EL (cell line): ENCODE results near the gene MLXIP.
A peak's percentile ranks its signal among the peaks of the same experiment; 100 is the strongest.
"Not testable (repeated sequence)": the region's sequence is repeated elsewhere in the genome, so short reads cannot be mapped to it uniquely, and the experiment has no call there.

ENCODE experiments used
- DNase-seq: peaks from one replicate; pipeline ENCODE4 v3.0.0-alpha.2; 2016

The MLXIP gene

DNA sequence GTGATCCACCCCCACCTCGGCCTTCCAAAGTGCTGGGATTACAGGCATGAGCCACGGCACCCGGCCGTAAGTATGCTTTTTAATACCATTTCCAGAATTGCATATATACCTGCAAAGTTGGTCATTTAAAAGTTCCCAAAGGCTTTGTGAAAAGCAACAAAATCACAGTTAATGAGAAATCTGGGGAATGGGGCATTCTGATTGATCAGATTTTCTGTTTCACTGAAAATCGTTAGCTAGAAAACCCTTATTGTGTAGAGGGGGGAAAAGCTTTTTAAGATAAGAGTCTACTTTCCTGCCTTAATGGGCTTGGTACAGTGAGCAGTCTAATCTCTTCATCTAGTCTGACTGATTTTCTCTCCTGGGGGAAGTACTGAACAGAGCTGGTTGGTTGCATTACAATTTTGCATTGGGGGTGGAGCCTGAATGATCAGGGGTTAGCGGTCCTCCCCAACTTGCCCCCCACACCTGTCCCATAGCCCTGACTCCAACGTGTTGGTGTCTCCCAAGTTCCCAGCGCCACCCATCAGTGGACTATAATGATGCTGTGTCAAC lies 71.6 kb downstream of the MLXIP start:
- no peak for DNase-seq

DNA sequence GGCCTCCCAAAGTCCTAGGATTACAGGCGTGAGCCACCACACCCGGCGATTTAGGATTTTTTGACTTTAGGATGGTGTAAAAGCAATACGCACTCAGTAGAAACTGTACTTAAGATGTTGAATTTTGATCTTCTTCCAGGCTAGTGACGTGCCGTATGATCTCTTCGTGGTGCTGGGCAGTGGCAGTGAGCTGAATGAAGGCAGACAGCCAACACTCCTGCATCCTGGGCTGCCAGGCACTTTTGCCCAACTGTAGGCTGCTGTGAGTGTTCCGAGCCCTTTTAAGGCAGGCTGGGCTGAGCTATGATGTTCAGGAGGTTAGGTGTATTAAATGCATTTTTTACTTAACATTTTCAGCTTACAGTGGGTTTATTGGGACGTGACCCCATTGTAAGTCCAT lies 74.2 kb downstream of the MLXIP start:
- DNase-seq: no peak

DNA sequence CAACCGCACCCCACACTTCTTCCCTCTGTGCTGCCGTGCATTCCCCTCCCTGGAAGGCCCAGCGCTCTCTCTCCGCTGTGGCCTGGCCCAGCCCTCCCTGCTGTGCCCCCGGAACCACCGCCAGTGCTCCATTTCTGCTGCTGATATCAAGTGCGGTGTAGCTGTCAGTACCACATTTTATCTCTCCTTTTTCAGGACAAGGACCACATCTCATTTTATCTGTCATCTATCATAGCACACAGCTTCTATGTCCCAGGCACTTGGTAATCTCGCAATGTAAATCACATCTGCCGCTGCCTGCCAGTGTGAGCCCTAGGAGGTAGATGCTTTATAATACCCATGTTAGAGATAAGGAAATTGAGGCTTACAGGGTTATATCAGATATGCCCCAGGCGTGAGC lies 77.1 kb downstream of the MLXIP start:
- DNase-seq: no peak

DNA sequence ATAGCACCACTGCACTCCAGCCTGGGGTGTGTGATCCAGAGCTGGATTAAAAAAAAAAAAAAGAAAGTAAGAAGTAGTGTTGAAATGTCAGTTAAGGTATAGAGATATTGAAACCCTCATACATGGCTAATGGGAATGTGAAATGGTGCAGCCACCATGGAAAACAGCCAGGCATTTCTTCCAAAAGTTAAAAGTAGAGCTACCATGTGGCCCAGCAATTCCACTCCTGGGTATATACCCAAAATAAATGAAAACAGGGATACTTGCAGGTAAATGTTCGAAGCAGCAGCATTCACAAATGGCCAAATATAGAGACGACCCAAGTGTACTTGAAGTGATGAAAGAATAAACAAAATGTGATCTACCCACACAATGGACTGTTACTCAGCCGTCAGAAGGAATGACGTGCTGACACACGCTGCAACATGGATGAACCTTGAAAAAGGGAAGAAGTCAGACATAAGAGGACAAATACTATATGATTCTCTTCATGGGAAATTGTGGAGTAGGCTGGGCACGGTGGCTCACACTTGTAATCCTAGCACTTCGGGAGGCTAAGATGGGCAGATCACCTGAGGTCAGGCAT lies 80.2 kb downstream of the MLXIP start:
- no peak for DNase-seq

DNA sequence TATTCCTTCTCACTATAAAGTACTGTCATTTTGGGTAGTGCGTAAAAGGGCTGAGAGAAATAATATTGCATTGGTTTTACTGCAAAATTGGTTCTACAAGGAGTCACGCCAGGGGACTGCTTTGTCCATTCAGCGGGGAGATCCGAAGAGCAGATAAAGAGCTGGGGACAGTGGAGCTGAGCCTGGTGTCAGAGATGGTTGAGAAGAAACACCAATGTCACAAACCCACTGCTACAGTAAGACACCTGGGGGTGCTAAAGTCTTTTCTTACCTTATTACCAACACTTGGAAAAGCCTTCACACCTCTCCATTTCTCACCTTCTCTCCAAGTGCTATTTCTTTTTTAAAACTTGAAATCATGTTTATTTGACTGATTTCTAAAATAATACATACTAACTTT lies 81.3 kb downstream of the MLXIP start:
- no peak for DNase-seq

DNA sequence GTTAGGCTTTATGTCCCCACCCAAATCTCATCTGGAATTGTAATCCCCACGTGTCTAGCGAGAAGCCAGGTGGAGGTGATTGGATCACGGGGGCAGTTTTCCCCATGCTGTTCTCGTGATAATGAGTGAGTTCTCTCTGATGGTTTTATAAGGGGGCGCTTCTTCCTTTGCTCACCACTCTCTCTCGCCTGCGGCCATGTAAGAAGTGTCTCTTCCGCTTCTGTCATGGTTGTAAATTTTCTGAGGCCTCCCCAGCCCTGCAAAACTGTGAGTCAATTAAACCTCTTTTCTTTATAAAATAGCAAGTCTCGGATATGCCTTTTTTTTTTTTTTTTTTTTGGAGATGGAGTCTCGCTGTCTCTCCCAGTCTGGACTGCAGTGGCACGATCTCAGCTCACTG lies 82.2 kb downstream of the MLXIP start:
- DNase-seq: no peak

DNA sequence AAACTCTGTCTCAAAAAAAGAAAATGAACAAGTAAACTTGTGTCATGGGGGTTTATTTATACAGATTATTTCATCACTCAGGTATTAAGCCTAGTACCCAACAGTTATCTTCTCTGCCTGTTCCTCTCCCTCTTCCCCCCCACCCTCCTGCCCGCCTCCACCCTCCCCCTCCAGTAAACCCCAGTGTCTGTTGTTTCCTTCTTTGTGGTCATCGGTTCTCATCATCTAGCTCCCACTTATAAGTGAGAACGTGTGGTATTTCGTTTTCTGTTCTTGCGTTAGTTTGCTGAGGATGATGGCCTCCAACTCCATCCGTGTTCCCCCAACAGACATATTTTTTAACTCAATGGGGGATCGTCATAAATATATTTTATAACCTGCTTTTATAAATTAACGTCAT lies 83.1 kb downstream of the MLXIP start:
- no peak for DNase-seq

DNA sequence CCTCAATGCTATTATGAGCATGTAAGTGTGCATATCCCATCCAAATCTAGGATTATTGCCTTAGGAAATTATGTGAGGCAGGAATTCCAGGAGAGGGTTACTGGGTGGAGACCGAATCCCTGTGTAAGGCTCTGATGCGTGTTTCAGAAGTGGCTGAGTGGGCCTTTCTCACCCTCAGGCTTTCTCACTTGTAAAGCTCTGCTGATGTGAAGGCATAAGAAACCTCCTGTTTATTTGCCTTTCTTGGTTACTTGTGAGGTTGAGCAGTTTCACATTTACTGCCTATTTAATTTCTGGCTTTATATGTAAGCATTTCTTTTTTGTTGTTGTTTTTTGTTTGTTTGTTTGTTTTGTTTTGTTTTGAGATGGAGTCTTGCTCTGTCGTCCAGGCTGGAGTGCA lies 84.4 kb downstream of the MLXIP start:
- no peak for DNase-seq

DNA sequence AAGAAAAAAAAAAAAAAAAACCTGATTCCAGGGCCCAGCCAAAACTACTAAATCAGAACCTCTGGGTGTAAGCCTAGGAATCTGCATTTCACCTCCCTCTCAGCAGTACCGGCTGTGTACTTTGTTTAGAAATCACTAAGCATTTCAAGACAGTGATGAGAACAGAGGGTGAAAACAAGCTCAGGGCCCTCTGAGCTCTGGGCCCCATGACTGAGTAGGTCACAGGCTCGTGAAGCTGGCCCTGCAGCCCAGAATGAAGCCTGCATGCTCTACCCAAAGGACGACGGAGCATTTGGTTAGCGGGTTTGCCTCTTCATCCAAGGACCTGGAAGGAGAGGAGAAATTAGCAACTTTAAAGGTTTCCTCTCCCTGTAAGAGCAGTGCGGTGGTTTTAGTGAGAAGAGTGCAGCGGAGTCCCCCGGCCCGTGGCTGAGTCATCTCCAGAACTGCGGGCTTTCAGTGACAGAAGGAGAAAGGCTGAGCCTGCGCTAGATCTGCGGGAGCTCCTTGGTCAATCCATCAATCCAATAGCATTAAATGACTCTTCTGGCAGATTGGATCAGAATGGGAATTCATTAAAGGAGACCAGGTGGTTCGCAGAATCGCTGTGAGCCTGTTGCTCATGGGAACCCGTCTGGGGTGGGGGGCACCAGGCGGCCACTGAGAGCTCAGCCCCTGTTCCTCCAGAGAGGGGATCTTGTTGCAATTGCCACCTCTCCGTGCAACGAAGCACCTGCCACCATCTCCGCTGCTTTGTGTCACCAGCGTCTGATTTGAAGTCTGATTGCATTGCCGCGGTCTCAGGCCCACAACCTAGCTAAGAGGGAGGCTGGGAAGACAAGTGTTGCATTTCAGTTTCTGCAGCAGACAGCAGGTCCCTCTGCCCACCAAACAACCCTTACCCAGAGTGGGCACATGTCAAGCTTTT lies 88.1 kb downstream of the MLXIP start:
- no peak for DNase-seq

DNA sequence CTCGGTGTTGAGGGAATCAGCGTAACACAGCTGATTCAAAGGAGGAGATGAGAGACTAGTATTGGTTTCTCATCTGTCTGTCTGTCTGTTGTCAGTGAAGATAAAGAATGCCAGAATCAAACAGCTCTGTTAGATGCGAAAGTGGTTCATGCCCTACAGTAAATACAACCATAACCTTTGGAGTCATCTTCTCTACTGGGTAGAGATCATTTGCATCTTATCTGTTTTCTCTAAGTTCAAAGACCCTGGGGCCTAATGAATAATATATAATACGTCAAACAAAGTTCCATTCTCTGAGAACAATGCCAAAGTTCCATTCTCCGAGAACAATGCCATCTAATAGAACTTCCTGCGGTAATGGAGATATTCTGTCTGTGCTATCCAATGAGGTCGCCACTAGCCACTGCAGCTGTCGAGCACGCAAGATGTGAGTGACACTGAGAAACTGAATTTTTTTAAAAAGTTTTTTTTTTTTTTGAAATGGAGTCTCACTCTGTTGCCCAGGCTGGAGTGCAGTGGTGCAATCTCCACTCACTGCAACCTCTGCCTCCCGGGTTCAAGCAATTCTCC lies 88.9 kb downstream of the MLXIP start:
- DNase-seq: no peak

DNA sequence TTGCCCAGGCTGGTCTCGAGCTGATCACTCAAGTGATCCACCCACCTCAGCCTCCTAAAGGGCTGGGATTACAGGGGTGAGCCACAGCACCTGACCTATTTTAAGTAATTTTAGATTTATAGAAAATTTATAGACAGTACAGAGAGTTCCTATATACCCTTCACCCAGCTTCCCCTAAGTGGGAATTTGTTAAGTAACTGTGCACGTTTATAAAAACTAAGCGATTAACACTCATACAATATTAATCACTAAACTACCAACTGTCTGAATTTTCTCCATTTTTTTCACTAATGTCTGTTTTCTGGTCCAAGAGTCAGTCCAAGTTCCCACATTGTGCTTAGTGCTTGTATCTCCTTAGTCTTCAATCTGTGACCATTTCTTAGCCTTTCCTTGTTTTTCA lies 89.9 kb downstream of the MLXIP start:
- no peak for DNase-seq

DNA sequence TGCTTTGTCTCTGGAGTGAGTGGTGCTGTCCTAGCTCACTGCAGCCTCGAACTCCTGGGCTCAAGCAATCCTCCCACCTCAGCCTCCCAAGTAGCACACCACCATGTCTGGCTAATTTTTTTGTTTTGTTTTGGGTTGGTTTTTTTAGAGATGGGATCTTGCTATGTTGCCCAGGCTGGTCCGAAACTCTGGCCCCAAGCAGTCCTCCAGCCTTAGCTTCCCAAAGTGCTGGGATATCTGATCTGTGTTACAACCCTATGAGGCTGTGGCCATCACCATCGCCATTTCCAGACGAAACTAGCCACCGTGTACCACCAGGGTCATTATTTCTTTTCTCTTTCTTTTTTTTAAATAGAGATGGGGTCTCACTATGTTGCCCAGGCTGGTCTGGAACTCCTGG lies 92.8 kb downstream of the MLXIP start:
- no peak for DNase-seq

DNA sequence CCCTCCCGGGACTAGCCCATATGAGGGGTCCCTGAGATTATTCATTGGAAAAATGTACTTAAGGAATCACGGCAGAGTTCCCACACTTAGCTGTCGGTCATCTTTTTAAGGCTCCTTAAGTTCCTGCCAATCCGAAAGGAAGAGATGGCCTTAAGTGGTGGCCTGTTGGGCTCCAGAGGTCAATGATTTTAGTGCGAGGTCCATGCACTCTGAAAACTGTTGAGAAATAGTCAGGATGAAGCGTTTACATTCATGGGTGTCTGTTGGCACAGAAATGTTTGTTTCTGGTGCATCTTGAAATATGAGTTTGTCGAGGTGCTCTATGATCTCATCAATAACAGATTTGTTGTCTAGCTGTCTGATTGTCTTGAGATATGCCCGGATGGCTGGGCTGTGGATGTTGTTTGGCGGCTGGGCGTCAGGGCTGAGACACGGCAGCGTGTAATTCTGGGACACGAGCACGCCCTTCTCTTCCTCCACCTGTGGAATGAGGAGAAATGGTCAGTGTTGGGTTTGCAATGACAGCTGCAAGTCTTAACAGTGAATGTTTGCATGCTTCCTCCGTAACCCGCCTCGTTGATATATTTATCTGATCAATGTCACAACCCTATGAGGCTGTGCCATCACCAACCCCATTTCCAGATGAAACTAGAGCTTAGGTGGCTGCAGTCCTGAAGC lies 93.8 kb downstream of the MLXIP start:
- DNase-seq: no peak

DNA sequence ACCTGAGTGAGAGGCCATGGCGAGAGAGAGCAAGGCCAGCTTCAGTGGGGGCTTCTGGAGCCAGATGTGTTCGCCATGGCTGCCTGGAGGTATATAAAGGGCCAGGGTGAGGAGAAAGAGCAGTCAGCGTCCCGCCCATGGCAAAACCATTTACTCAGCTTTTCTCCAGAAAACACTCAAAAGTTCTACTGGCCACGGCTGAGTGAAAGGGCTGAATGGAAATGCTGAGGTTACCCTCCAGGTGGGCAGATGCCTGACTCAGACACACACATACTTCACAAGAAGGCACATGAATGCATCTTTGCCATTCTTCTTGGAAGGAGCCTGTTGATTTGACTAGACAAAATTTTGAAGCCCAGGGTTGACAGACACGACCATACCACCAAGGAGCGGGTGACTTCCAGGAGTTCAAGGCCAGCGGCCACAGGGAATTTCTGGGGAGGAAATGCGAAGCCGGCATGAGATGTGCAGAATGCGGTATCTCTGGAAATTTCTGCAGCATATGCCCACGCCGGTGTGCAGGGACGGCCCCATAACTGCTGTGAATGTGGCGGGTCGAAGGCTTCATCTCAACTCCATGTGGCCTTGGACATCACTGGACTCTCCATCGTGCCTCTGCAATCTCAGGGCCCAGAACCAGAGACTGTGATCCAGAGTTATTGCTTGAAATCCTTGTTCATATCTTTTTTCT lies 95.7 kb downstream of the MLXIP start, which contains the start of gene IL31:
TSS of gene IL31 (minus strand) at position 67 of the 691 bp plus-strand sequence. CDS start at position 18, 49 bp downstream.
- DNase-seq: no peak

DNA sequence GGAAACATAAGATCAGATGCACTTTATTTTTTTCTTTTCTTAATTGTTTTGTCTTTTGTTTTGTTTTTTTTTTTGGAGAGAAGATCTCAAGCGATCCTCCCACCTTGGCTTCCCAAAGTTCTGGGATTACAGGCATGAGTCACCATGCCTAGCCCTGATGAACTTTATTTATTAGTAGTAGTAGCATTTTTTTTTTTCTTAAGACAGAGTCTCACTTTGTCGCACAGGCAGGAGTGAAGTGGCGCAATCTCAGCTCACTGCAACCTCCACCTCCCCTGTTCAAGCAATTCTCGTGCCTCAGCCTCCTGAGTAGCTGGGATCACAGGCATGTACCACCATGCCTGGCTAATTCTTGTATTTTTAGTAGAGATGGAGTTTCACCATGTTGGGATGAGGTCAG lies 97.9 kb downstream of the MLXIP start:
- not testable (repeated sequence) for DNase-seq

DNA sequence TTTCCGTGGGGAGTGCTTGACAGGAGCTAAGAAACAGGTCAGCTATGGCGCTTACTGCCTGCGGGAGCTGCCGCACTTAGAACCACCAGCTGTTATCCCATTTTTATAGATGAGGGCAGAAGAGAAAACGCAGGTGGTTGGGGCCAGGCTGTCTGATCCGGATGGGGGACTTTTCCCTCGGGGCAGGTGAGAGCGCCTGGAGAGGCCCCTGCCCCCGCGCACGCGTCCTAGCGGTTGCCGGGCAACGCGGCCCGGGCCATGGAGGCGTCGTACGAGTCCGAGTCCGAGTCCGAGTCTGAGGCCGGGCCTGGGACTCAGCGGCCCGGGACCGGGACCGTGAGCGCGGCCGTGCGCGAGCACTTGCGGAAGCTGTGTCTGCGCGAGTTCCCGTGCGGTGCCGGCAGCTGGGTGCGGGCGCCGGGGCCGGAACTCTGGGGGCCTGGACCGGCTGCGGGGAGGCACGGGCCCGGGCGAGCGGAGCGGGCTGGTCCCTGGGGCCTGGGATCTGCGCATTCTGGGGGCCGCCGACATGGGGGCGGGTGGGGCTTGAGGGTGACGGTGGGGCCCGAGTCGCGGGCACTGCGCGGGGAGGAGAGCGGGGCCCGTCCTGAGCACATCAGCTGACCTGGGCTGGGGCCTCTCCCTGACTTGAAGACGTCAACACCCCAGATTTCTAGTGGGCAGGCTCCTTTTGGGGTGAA lies 104.5 kb downstream of the MLXIP start, which contains the start of gene LRRC43:
TSS of gene LRRC43 (plus strand) at position 237 of the 701 bp plus-strand sequence. CDS start at position 259, 22 bp downstream.
- DNase-seq: peak; percentile 39

DNA sequence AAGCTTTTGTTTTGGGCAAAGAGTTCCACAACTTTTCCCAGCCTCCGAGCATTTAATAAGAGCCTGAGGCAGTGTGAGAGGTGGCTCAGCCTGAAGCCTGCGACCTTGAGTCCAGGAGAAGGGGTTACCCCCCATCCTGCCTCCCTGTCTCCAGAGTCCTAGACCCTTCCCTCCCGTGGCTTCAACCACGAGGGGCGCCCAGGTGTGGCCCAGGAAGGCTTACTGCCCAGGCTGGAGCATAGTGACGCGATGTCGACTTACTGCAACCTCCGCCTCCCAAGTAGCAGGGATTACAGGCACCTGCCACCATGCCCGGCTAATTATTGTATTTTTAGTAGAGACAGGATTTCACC lies 105.0 kb downstream of the MLXIP start:
- no peak for DNase-seq

DNA sequence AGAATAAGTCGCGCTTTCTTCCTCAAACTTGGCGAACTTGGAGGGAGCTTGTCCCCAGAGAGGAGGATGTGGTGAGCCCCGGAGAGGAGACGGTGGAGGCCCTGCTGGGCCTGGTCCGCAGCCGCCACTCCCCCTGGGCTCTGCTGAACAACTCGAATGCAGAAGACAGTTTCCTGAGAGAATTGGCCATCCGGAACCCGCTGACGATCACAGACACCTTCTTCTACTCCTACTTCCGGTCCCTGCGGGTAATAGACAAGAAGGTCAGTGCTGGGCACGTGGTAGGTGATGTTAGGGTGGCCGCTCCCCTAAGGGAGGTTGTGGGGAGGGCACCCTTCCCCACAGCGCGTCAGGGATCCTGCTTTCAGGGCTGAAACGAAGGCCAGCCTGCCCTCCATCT lies 106.0 kb downstream of the MLXIP start:
- DNase-seq: no peak

DNA sequence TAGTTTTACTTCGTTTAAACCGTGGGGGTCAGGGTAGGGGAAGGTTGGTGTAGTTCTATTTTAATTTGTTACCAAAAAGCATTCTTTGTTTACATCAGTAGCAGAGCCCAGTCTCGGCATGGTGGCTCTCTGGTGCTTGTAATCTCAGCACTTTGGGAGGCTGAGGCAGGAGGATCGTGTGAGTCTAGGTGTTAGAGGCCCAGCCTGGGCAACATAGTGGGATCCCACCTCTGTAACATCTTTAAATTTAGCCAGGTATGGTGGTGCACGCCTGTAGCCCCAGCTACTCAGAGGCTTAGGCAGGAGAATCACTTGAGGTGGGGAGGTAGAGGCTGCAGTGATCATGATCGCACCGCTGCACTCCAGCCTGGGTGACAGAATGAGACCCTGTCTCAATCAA lies 106.5 kb downstream of the MLXIP start:
- DNase-seq: no peak

DNA sequence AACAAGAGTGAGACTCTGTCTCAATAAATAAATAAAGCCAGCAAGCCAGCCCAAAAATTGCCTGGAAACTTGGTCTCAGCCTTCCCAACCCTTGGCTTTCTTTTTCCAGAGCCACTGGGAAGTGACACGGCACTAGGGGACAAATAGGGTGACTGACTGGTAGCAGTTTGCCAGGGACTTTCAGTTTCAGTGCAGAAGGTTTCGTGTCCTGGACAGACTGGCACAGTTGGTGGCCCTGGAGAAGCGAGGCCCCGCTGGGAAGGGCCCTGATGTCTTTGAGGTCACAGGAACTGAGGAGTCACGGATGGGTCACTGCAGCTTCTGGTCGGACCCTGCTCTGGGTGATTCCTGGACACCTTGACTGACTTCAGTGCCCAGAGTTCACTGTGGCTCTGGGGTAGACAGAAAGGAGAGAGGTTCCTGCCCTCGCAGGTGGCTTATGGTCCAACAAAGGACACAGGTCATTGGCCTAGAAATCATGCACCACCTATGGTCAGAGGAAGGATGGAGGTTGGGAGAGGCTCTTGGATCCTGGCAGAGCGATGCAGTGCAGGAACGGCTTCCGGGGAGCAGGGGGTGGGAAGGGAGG lies 107.0 kb downstream of the MLXIP start:
- DNase-seq: no peak

DNA sequence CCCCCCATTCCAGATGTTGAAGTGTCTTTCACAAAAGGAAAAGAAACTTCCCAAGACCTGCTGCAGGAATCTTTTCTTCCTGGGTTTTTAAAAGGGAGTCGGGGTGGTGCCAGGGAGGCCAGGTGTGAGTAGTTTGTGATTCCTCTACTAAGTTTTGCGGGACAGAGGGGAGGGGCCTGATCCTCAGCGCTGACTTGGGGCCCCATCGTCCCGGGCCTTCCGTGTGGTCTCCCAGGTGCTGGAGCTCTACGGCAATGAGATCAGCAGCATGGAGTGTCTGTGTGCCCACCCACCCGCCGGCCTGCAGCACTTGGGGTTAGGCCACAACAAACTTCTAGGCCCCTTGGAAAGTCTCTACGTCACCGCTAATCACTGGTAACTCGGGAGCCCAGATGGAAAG lies 108.9 kb downstream of the MLXIP start:
- DNase-seq: no peak
